HCT116 (cell line): ENCODE results near the gene TLR3. TPM values are rescaled to one million over a fixed set of nuclear protein-coding genes. Genes with fewer than 3 reads are reported as not detected.

Experiments used
- ATAC-seq: fragments of 200-7000 bp; cut with Tn5 transposase; 2 replicates; pipeline ENCODE4 v1.9.1; 2020; ENCODE audit warnings: mild to moderate bottlenecking, moderate library complexity
- BruUV-seq: library from RNA; stranded (reverse); fragments of 400-500 nt; replicated peaks from 2 replicates; lab custom pipeline; 2021; lab: Mats Ljungman, UMichigan
- CTCF ChIA-PET: fragments of 300-600 bp; sonication (Branson Sonifier 250); formaldehyde crosslinking; loops from one replicate; lab custom pipeline; 2021; ENCODE audit warnings: antibody characterized with exemption; lab: Charles Lee
- POLR2A ChIA-PET: fragments of 300-600, 350-600 bp; sonication (Branson Sonifier 250); formaldehyde crosslinking; loops from one replicate; lab custom pipeline; 2021; ENCODE audit warnings: antibody characterized with exemption; lab: Charles Lee
- RAD21 ChIA-PET, 2 experiments: fragments of 300-600 bp; sonication (Branson Sonifier 250); formaldehyde crosslinking; loops; one replicate each; lab custom pipeline; 2023; ENCODE audit warnings: low total read pairs in 2 of 2; ENCODE audit not compliant: uncharacterized antibody in 2 of 2, unreplicated experiment in 2 of 2, low non-redundant PET in 1 of 2; lab: Charles Lee
- DNase-seq: peaks from one replicate; pipeline ENCODE4 v3.0.0-alpha.2; 2010; ENCODE audit warnings: low read depth, low spot score
- H2AFZ ChIP-seq: fragments of 200-600 bp; shearing (Covaris generic), sonication (generic); 2 replicates; pipeline ENCODE4 v1.6.1; 2017; ENCODE audit warnings: low read depth, mixed run types, mixed read lengths, antibody characterized with exemption, low read length; ENCODE audit not compliant: poor library complexity, severe bottlenecking
- H3K27ac ChIP-seq: 2 replicates; pipeline ENCODE4 v1.5.1; 2012; ENCODE audit warnings: low read depth, low read length
- H3K27me3 ChIP-seq: fragments of 200-600 bp; sonication (generic); 2 replicates; pipeline ENCODE4 v1.6.1; 2016; ENCODE audit warnings: mixed run types, low read length, mixed read lengths; ENCODE audit not compliant: insufficient read depth
- H3K36me3 ChIP-seq, 2 experiments: fragments of 200-500 bp in 1 of 2; fragments of 200-600 bp in 1 of 2; sonication (Bioruptor generic) in 1 of 2; sonication (generic) in 1 of 2; 2 replicates each; pipeline versions ENCODE4 v1.5.1 to v1.6.1; 2014 to 2016; ENCODE audit warnings: low read length in 2 of 2, inconsistent platforms in 1 of 2, mixed read lengths in 1 of 2, mixed run types in 1 of 2; ENCODE audit not compliant: insufficient read depth in 2 of 2, control insufficient read depth in 1 of 2
- H3K4me1 ChIP-seq, 2 experiments: fragments of 200-600 bp in 1 of 2; sonication (generic) in 1 of 2; 2 replicates each; pipeline versions ENCODE4 v1.5.1 to v1.6.1; 2012 to 2017; ENCODE audit warnings: low read length in 2 of 2, inconsistent platforms in 1 of 2, mild to moderate bottlenecking in 1 of 2, mixed read lengths in 1 of 2, mixed run types in 1 of 2, moderate library complexity in 1 of 2; ENCODE audit not compliant: insufficient read depth in 2 of 2, control insufficient read depth in 1 of 2
- H3K4me2 ChIP-seq: fragments of 200-600 bp; sonication (generic); 2 replicates; pipeline ENCODE4 v1.6.1; 2017; ENCODE audit warnings: mixed run types, low read length, mixed read lengths
- H3K4me3 ChIP-seq, 2 experiments: fragments of 200-600 bp in 1 of 2; sonication (generic) in 1 of 2; replicated peaks in 1 of 2; 2 replicates each; pipeline ENCODE4 v1.5.1; 2011 to 2016; ENCODE audit warnings: low read length in 2 of 2, control low read depth in 1 of 2, low read depth in 1 of 2, mild to moderate bottlenecking in 1 of 2, mixed read lengths in 1 of 2, mixed run types in 1 of 2
- H3K79me2 ChIP-seq: fragments of 200-600 bp; sonication (generic); 2 replicates; pipeline ENCODE4 v1.6.1; 2017; ENCODE audit warnings: mild to moderate bottlenecking, mixed run types, low read length, moderate library complexity, mixed read lengths; ENCODE audit not compliant: insufficient read depth
- H3K9ac ChIP-seq: fragments of 200-600 bp; sonication (generic); 2 replicates; pipeline ENCODE4 v1.6.1; 2016; ENCODE audit warnings: low read length, mixed read lengths
- H3K9me2 ChIP-seq: fragments of 200-600 bp; sonication (generic), shearing (Covaris generic); 2 replicates; pipeline ENCODE4 v1.6.1; 2017; ENCODE audit warnings: mixed run types, mild to moderate bottlenecking, moderate library complexity; ENCODE audit not compliant: insufficient read depth
- H3K9me3 ChIP-seq, 2 experiments: fragments of 200-500 bp in 1 of 2; fragments of 200-600 bp in 1 of 2; sonication (Bioruptor generic) in 1 of 2; sonication (generic) in 1 of 2; 2 replicates each; pipeline ENCODE4 v1.6.1; 2014 to 2017; ENCODE audit warnings: low read length in 2 of 2, mixed read lengths in 2 of 2, inconsistent platforms in 1 of 2, low read depth in 1 of 2, mild to moderate bottlenecking in 1 of 2, mixed run types in 1 of 2, moderate library complexity in 1 of 2; ENCODE audit not compliant: control insufficient read depth in 1 of 2, insufficient read depth in 1 of 2
- H4K20me1 ChIP-seq: fragments of 200-600 bp; sonication (generic), shearing (Covaris generic); 2 replicates; pipeline ENCODE4 v1.6.1; 2017; ENCODE audit warnings: mixed run types, mild to moderate bottlenecking, moderate library complexity; ENCODE audit not compliant: insufficient read depth
- CBX3 ChIP-seq: IDR thresholded peaks from 2 replicates; pipeline ENCODE4 v1.6.1; 2012; ENCODE audit warnings: low read depth
- CEBPB ChIP-seq: IDR thresholded peaks from 2 replicates; pipeline ENCODE4 v1.6.1; 2012; ENCODE audit warnings: low read depth
- EGR1 ChIP-seq: IDR thresholded peaks from 2 replicates; pipeline ENCODE4 v1.6.1; 2012; ENCODE audit warnings: low read depth
- ELF1 ChIP-seq: IDR thresholded peaks from 2 replicates; pipeline ENCODE4 v1.6.1; 2012; ENCODE audit warnings: low read depth, borderline replicate concordance
- EZH2 ChIP-seq: fragments of 200-600 bp; sonication (generic); IDR thresholded peaks from 2 replicates; pipeline ENCODE4 v1.6.1; 2017; ENCODE audit warnings: antibody characterized with exemption, mixed run types
- EZH2phosphoT487 ChIP-seq: fragments of 200-600 bp; IDR thresholded peaks from 2 replicates; pipeline ENCODE4 v1.6.1; 2018; ENCODE audit warnings: antibody characterized with exemption, borderline replicate concordance
- FOSL1 ChIP-seq: IDR thresholded peaks from 2 replicates; pipeline ENCODE4 v1.6.1; 2012; ENCODE audit warnings: low read depth
- JUND ChIP-seq: IDR thresholded peaks from 2 replicates; pipeline ENCODE4 v1.6.1; 2012
- POLR2A ChIP-seq: IDR thresholded peaks from 2 replicates; pipeline ENCODE4 v1.7.0; 2011; ENCODE audit warnings: borderline replicate concordance; ENCODE audit not compliant: insufficient read depth, insufficient read length; ENCODE audit errors: extremely low read depth
- POLR2AphosphoS5 ChIP-seq: IDR thresholded peaks from 2 replicates; pipeline ENCODE4 v1.6.1; 2011; ENCODE audit warnings: mild to moderate bottlenecking, low read depth, low read length, moderate library complexity
- RAD21 ChIP-seq: IDR thresholded peaks from 2 replicates; pipeline ENCODE4 v1.6.1; 2012; ENCODE audit warnings: low read depth, mild to moderate bottlenecking
- SIN3A ChIP-seq: IDR thresholded peaks from 2 replicates; pipeline ENCODE4 v1.6.1; 2012; ENCODE audit warnings: low read depth
- SP1 ChIP-seq: IDR thresholded peaks from 2 replicates; pipeline ENCODE4 v1.6.1; 2012; ENCODE audit warnings: low read depth
- SRF ChIP-seq: IDR thresholded peaks from 2 replicates; pipeline ENCODE4 v1.6.1; 2012; ENCODE audit warnings: low read depth
- TCF7L2 ChIP-seq: IDR thresholded peaks from 2 replicates; pipeline ENCODE4 v1.7.0; 2011; ENCODE audit warnings: borderline replicate concordance, inconsistent platforms; ENCODE audit not compliant: insufficient read depth, insufficient read length; ENCODE audit errors: extremely low read depth
- ZFX ChIP-seq: fragments of 450-650 bp; IDR thresholded peaks from 2 replicates; pipeline ENCODE4 v1.6.1; 2017
- ZNF274 ChIP-seq: fragments of 200-500 bp; sonication (Bioruptor generic); IDR thresholded peaks from 2 replicates; pipeline ENCODE4 v1.6.1; 2014; ENCODE audit warnings: mild to moderate bottlenecking, low read depth, low read length, inconsistent platforms
- intact Hi-C: fragments of 100-400 bp; cut with micrococcal nuclease; formaldehyde crosslinking; loops from 2 replicates; pipeline ENCODE4 v1.10.0; 2022
- total RNA-seq: library from RNA; stranded (reverse); gene quantifications from one replicate; pipeline ENCODE4 v1.2.1, GENCODE V29; 2021; ENCODE audit not compliant: unreplicated experiment
- TF ChIP-seq, protein P1 (sequence below): IDR thresholded peaks from 2 replicates; pipeline ENCODE4 v1.6.1; 2012
- TF ChIP-seq, protein P2 (sequence below), 3 experiments: fragments of 200-600 bp in 1 of 3; sonication (generic) in 1 of 3; IDR thresholded peaks in 2 of 3; conservative IDR thresholded peaks in 1 of 3; 2 replicates each; pipeline ENCODE4 v1.5.1; 2012 to 2017; ENCODE audit warnings: low read depth in 2 of 3, low read length in 2 of 3, antibody characterized with exemption in 1 of 3, borderline replicate concordance in 1 of 3, control low read depth in 1 of 3, mild to moderate bottlenecking in 1 of 3, mixed read lengths in 1 of 3, mixed run types in 1 of 3, moderate library complexity in 1 of 3; ENCODE audit not compliant: insufficient read depth in 1 of 3
- TF ChIP-seq, protein P3 (sequence below): IDR thresholded peaks from 2 replicates; pipeline ENCODE4 v1.6.1; 2012

Gene TLR3
- total RNA-seq, 1 experiment from 2014 or later = 1.3 TPM

DNA sequence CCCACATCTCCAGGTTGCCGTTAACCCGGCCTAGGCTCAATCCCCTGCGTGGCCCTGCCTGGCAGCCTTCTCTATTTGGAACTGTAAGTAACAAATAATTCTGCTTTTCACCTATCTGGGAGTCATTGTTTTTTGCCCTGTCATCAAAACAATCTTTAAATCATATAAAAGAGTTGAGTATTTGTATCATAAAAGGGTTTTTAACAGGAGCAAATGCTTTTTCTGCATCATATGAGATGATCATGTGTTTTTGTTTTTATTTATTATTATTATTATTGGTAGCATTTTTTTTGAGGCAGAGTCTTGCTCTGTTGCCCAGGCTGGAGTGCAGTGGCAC, 10.0 kb upstream of the TLR3 start:
- no peaks in the 10 kb centered on the region for H3K79me2 ChIP-seq
- CTCF ChIA-PET = no interaction called here
- intact Hi-C loops = no loop called here
- TF ChIP-seq SIN3A (no peak), JUND (no peak), EZH2 (no peak), POLR2A (no peak), POLR2AphosphoS5 (no peak), TCF7L2 (no peak), FOSL1 (no peak), EGR1 (no peak), ELF1 (no peak), EZH2phosphoT487 (no peak), SP1 (no peak), CBX3 (no peak), ZNF274 (no peak), SRF (no peak), ZFX (no peak), RAD21 (no peak), CEBPB (no peak)
- TF ChIP-seq, protein P1, sequence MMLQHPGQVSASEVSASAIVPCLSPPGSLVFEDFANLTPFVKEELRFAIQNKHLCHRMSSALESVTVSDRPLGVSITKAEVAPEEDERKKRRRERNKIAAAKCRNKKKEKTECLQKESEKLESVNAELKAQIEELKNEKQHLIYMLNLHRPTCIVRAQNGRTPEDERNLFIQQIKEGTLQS = no peak
- TF ChIP-seq, protein P2, sequence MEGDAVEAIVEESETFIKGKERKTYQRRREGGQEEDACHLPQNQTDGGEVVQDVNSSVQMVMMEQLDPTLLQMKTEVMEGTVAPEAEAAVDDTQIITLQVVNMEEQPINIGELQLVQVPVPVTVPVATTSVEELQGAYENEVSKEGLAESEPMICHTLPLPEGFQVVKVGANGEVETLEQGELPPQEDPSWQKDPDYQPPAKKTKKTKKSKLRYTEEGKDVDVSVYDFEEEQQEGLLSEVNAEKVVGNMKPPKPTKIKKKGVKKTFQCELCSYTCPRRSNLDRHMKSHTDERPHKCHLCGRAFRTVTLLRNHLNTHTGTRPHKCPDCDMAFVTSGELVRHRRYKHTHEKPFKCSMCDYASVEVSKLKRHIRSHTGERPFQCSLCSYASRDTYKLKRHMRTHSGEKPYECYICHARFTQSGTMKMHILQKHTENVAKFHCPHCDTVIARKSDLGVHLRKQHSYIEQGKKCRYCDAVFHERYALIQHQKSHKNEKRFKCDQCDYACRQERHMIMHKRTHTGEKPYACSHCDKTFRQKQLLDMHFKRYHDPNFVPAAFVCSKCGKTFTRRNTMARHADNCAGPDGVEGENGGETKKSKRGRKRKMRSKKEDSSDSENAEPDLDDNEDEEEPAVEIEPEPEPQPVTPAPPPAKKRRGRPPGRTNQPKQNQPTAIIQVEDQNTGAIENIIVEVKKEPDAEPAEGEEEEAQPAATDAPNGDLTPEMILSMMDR (IDR thresholded peaks at IDR 0.05 in 2 of 3, conservative IDR thresholded peaks at IDR 0.05 in 1 of 3; ENCODE audit: borderline replicate concordance in 1 of 3, insufficient read depth in 1 of 3, low read depth in 2 of 3, low read length in 2 of 3) = no peak
- TF ChIP-seq, protein P3, sequence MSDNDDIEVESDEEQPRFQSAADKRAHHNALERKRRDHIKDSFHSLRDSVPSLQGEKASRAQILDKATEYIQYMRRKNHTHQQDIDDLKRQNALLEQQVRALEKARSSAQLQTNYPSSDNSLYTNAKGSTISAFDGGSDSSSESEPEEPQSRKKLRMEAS = no peak
- TF ChIP-seq, all 23 proteins: peak for 0
- POLR2A ChIA-PET = no interaction called here
- H3K9me2 ChIP-seq = no peaks in the 10 kb centered on the region
- H3K4me1 ChIP-seq = no peaks in the 10 kb centered on the region
- RAD21 ChIA-PET = no interaction called here
- H3K9me3 ChIP-seq = no peaks in the 10 kb centered on the region
- H3K4me2 ChIP-seq = no peak overlapping the region
- no peak for DNase-seq
- no peak overlapping the region for H2AFZ ChIP-seq
- no peak for ATAC-seq
- H3K27ac ChIP-seq = no peak overlapping the region
- no peaks in the 10 kb centered on the region for H3K36me3 ChIP-seq
- BruUV-seq = no TSS peak
- H4K20me1 ChIP-seq = no peaks in the 10 kb centered on the region
- H3K9ac ChIP-seq = no peak overlapping the region
- H3K27me3 ChIP-seq = no peaks in the 10 kb centered on the region
- H3K4me3 ChIP-seq = no peak overlapping the region
